ENCODE results near the gene ALPP. TPM values are rescaled to one million over a fixed set of nuclear protein-coding genes. Genes with fewer than 3 reads are reported as not detected.

The ALPP gene
- total and polyA plus RNA-seq, 2 donors (not counting 3 experiments of a cell fraction or from before 2014, with no cell fraction given) = not detected

- dilution Hi-C loops (cut with MboI; ENCODE audit: extremely low pct_ligation_motif_present, low sequenced_read_pairs) (no loop called here), intact Hi-C loops (cut with micrococcal nuclease) (no loop called here)
- FAIRE-seq = no peak
- H4K20me1 ChIP-seq (replicated peaks; ENCODE audit: control insufficient read depth, extremely low read depth, insufficient read depth, low read length) = no peaks in the 10 kb centered on the region
- no peak overlapping the region for H3K9ac ChIP-seq (replicated peaks; ENCODE audit: extremely low read depth, insufficient read depth, low read length)
- DNase-seq (ENCODE audit: low read depth, low spot score) = no peak
- H3K79me2 ChIP-seq (ENCODE audit: control insufficient read depth, insufficient read depth, low read length) = no peaks in the 10 kb centered on the region
- TF ChIP-seq POLR2A (IDR thresholded peaks at IDR 0.05; ENCODE audit: low read depth, low read length) (no peak), JUN (IDR thresholded peaks at IDR 0.05; ENCODE audit: borderline replicate concordance, insufficient read depth, insufficient read length, low read depth) (no peak), EZH2 (IDR thresholded peaks at IDR 0.05; ENCODE audit: borderline replicate concordance, low read depth, low read length, severe bottlenecking) (peak; percentile 98), POLR2AphosphoS5 (IDR thresholded peaks at IDR 0.05; ENCODE audit: insufficient read depth, low read depth, low read length) (no peak), FOS (IDR thresholded peaks at IDR 0.05; ENCODE audit: borderline replicate concordance, insufficient read depth, low read length) (no peak), GATA2 (IDR thresholded peaks at IDR 0.05; ENCODE audit: insufficient read depth, insufficient read length, low read depth, low read length) (no peak), MYC (IDR thresholded peaks at IDR 0.05; ENCODE audit: low read depth, low read length) (no peak), CTCF (IDR thresholded peaks at IDR 0.05; ENCODE audit: extremely low read depth in 1 of 2, insufficient read depth in 1 of 2, low read depth in 1 of 2, low read length in 2 of 2) (no peak)
- H3K9me1 ChIP-seq (replicated peaks; ENCODE audit: control insufficient read depth, extremely low read depth, insufficient read depth, low read length) = no peaks in the 10 kb centered on the region
- H3K27me3 ChIP-seq (ENCODE audit: control insufficient read depth in 2 of 2, insufficient read depth in 2 of 2, low read length in 2 of 2) = peaks cover 24 to 32% of the 10 kb centered on the region in 2 experiments
- H3K36me3 ChIP-seq (ENCODE audit: control insufficient read depth in 2 of 2, extremely low read depth in 1 of 2, insufficient read depth in 2 of 2, low read length in 2 of 2) = no peaks in the 10 kb centered on the region
- H3K4me2 ChIP-seq (ENCODE audit: insufficient read depth, low read length) = no peak overlapping the region
- H2AFZ ChIP-seq (ENCODE audit: low read depth, low read length) = no peak overlapping the region
- POLR2A ChIA-PET = no interaction called here
- CTCF ChIA-PET = no interaction called here
- H3K9me3 ChIP-seq (replicated peaks; ENCODE audit: control insufficient read depth, insufficient read depth, low read length) = no peaks in the 10 kb centered on the region
- H3K27ac ChIP-seq (ENCODE audit: insufficient read depth, low read depth, low read length) = no peak overlapping the region
- BruUV-seq (replicated peaks) = no TSS peak
- H3K4me1 ChIP-seq (ENCODE audit: control insufficient read depth, extremely low read depth, insufficient read depth, low read length) = no peaks in the 10 kb centered on the region
- H3K4me3 ChIP-seq (replicated peaks in 1 of 3; ENCODE audit: insufficient read depth in 1 of 3, low read depth in 1 of 3, low read length in 3 of 3) = no peak overlapping the region
Measured at GRCh38 chr2:232350804-232351685, 27.5 kb upstream of the ALPP start.
